Right hindlimb (tissue), 1 donor: Measurements from ENCODE around the gene GP1BA.
"Not testable (repeated sequence)": the region's sequence is repeated elsewhere in the genome, so short reads cannot be mapped to it uniquely, and the experiment has no call there.

Source experiments
- DNase-seq: peaks from one replicate; pipeline ENCODE4 v3.0.0-alpha.2; 2018

The GP1BA gene

DNA sequence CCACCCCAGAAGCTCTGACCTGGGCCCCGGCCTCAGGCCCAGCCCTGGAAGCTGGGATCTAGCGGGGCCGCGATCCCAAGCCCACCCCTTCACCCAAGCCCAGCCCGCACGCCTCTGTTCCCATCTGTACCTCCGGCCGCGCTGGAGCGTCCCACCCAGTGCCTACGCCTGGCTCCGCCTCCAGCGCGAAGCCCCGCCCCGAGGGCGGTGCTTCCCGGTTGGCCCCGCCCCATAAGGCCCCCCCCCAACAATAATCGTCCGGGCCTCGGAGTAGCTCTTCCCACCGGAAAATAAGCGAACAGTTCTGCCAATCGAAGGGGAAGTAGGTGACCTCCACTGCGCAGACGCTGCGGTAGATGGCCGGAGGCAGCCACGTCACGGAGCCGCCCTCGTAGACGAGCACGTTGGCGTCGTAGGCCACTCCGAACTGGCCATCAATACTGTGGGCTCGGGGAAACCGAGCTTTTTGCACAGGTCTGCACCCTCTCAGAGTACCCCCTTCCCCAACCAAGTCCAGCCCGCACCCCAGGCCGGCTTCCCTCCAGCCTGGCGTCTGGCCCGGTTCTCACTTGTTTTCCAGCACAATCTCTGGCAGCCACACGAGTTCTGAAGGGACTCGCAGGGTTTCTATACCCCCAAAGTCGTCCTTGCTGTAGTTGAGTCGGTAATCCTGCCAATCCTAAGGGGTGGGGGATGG is 30.3 kb upstream of the GP1BA start:
- peak; percentile 88 for DNase-seq

DNA sequence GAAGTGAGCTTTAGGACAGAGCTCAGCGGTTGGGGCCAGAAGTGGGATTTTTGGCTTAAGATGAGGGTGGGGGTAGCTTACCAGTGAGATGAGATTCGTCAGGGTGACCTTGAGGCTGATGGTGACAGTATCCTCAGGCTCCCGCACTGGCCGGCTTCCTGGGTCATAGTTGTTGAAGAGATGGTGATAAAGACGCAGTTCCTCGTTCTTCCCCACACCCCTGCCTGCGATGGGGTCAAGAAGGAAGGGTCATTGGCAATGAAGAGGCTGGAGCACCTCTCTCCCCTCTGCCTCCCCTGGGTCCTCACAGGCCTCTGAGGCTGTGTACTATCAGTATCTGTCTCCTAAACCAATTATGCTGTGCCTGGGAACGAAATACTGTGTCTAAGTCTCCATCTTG is 29.5 kb upstream of the GP1BA start:
- DNase-seq = no peak

DNA sequence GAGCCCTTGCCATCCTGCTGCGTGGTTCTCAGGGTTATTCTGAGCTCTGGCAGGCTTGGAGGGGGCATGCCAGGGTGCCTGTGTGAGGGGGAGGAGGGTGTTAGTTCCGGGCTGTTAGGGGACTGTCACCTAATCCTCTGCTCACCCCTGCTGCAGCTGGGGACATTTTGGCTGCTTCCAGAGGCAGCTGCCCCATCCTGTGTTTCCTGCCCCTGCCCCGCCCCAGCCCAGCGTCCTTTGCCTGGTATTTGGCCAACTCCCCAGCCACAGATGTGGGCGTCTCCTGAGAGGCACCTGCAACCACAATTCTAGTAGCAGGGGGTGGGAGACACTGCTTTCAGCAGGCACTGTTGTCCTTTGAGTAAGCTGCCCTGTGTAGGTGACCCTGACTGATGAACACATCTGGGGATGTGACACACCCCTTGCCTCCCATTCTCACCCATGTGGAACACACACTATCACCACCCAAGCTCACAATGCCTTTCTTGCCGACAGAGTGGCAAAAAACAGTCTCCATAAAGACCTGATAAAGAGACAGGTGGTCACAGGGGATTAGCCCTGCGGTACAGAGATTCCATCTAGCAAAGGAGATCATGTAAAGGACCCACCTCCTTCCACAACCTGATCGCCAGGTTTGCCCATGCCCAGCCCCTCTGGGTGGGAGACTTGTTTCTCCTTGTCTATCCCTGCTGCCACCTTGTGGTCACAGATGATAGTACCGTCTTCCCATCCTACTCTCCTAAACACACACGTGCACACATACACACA is 28.8 kb upstream of the GP1BA start, which contains the start of gene CHRNE:
Gene CHRNE (minus strand): TSS at position 48 of the 768 bp plus-strand sequence. CDS start 35 bp downstream, at position 13.
- peak; percentile 79 for DNase-seq

DNA sequence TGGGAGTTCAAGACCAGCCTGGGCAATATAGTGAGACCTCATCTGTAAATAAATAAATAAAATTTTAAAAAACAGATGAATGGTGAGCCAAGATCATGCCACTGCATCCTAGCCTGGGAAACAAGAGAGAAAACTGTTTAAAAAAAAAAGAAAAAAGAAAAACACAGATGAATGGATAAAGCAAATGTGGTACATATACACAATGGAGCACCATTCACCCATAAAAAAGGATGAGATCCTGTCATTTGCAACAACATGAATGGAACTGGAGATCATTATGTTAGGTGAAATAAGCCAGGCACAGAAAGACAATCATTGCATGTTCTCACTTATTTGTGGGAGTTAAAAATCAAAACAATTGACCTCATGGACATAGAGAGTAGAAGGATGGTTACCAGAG is 25.4 kb upstream of the GP1BA start:
- not testable (repeated sequence) for DNase-seq

DNA sequence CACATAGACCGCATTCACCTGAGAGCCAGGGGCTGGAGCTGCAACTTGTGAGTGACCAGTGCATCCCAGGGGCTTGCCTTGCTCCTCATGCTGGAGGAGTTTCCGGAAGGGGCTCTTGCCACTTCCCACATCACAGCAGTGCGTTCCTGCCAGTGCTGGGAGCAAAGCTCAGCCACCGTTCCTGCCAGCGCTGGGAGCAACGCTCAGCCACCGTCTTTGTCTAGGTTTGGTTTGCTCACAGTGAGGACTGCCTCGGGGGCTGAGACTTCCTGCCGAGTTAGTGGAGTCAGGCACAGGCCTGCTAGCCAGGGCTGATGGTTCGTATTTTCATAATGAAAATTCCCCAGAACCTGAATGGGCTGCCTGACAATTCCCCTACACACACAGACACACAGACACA is 23.8 kb upstream of the GP1BA start:
- no peak for DNase-seq

DNA sequence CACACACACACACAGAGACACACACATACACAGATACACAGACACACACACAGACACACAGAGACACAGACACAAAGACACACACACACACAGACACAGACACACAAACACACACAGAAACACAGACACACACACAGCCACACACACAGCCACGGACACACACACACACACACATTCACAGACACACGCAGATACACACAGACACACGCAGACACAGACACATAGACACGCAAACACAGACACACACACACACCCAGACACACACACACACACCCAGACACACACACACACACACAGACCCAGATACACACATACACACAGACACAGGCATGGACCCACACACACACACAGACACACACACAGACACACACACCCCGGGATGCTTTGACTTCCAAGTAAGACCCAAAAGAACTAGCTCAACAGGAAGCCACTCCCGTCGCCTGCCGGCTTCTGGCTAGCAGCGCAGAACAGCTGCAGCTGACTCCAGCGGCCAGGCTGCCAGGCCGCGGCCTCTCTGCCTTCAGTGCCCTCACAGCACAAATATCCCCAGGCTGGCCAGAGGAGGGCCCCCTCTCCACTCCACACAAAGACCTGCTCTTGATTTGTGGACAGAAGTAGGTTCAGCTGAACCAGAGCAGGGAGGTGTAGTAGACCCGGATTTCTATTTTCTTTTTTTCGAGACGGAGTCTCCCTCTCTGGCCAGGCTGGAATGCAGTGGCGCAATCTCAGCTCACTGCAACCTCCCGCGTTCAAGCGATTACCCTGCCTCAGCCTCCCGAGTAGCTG is 23.2 kb upstream of the GP1BA start:
- DNase-seq = peak; percentile 96

DNA sequence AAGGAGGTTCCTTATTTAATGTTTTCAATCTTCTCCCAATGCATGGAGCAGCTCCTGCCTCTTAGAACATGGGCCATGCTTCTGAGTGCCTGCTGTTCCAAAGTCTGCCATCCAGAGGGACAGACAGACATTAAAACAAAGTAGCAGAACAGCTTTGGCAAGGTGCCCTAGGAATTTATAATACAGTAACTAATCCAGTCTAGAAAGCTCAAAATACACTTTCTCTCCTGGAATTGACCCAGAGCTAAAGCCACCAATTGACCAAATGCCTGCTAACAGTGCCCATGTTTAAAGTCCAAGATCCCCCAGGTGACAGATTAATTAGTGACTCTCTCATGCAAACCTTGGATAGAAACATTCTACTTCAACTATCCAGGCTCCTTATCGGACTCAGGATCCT is 18.1 kb upstream of the GP1BA start:
- no peak for DNase-seq

DNA sequence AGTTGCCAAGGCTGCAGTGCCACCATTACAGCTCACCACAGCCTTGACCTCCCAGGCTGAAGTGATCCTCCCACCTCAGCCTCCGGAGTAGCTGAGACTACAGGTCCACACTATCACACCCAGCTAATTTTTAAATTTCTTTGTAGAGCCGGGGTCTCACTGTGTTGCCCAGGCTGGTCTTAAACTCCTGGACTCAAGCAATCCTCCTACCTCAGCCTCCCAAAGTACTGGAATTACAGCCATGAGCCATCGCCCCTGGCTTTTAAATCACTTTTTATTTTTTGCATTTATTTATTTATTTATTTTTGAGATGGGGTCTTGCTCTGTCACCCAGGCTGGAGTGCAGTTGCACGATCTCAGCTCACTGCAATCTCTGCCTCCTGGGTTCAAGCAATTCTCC is 17.5 kb upstream of the GP1BA start:
- DNase-seq = not testable (repeated sequence)

DNA sequence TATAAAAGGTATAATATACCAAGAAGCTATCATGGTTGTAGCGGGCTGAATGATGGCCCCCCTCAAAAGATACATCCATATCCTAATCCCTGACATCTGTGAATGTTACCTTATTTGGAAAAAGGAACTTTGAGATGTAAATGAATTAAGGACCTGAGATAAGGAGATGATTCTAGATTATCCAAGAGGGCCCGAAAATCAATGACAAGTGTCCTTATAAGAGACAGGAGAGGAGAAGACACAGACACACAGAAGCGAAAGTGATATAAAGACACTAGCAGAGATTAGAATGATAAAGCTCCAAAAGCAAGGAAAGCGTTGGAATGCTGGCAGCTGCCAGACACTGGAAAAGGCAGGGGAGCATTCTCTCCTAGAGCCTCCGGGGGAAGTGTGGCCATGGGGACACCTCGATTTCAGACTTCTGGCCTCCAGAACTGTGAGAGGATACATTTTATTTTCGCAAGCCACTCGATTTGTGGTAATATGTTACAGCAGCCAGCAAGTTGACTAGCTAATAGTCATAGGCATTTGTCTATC is 12.5 kb upstream of the GP1BA start:
- DNase-seq = no peak

DNA sequence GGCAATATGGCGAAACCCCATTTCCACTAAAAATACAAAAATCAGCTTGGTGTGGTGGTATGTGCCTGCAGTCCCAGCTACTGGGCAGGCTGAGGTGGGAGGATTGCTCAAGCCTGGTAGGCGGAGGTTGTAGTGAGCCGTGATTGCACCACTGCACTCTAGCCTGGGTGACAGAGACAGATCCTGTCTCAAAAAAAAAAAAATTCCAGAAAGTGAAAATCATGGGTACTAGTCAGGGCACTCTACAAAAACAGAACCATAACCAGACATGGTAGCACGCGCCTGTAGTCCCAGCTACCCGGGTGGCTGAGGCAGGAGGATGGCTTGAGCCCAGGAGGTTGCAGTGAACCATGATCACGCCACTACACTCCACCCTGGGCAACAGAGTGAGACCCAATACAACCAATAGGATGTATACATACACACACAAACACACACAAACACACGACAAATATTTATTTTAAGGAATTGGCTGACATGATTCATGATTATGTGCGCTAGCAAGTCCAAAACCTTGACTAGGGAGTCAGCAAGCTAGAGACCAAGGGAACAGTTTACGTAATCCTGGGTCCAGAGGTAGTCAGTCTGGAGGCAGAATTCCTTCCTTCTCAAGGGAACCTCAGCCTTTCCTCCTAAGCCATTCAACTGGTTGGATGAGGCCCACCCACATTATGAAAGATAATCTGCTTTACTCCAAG is 11.6 kb upstream of the GP1BA start:
- DNase-seq = no peak

DNA sequence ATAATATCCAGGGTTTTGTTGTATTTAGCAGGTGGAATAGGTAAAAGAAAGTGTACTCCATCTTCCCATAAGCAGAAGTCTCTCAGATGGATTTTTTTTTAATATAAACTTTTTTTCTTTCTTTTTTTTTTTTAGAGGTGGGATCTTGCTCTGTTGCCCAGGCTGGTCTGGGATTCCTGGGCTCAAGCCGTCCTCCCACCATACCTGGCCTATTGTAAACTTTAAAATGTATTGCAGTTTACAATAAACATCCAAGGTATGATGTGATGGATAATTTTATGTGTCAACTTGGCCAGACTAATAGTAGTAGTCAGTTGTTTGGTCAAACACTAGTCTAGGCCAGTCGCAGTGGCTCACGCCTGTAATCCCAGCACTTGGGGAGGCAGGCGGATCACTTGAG is 10.8 kb upstream of the GP1BA start:
- no peak for DNase-seq

DNA sequence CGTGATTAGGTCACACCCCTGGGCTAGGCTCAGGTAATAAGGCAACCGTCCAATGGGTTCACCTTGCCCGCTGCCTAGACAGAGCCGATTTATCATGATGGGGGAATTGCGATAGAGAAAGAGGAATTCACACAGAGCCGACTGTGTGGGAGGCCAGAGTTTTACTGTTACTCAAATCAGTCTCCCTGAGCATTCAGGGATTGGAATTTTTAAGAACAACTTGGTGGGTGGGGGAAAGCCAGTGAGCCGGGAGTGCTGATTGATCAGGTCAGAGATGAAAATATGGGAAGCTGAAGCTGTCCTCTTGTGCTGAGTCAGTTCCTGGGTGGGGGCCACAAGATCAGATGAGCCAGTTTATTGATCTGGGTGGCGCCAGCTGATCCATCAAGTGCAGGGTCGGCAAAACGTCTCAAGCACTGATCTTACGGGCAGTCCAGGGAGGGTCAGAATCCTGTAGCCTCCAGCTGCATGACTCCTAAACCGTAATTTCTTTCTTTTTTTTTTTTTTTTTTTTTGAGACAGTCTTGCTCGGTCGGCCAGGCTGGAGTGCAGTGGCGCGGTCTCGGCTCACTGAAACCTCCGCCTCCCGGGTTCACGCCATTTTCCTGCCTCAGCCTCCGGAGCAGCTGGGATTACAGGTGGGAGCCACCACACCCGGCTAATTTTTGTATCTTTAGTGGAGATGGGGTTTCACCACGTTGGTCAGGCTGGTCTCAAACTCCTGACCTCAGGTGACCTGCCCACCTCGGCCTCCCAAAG is 5.3 kb upstream of the GP1BA start:
- DNase-seq = not testable (repeated sequence)

DNA sequence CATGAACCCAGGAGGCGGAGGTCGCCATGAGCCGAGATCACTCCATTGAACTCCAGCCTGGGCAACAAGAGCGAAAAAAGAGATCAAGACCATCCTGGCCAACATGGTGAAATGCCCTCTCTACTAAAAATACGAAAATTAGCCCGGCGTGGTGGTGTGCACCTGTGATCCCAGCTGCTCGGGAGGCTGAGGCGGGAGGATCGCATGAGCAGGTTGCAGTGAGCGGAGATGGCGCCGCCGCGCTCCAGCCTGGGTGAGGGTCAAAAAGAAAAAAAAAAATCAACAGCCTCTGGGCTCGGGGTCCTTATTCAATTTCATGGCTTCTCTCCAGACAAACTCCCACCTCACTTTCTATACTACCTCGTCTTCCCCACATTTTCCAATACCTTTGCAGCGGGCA is 3.2 kb upstream of the GP1BA start:
- DNase-seq = no peak

DNA sequence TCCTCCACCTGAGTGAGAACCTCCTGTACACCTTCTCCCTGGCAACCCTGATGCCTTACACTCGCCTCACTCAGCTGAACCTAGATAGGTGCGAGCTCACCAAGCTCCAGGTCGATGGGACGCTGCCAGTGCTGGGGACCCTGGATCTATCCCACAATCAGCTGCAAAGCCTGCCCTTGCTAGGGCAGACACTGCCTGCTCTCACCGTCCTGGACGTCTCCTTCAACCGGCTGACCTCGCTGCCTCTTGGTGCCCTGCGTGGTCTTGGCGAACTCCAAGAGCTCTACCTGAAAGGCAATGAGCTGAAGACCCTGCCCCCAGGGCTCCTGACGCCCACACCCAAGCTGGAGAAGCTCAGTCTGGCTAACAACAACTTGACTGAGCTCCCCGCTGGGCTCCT is 679 bp downstream of the GP1BA start:
- DNase-seq = no peak

DNA sequence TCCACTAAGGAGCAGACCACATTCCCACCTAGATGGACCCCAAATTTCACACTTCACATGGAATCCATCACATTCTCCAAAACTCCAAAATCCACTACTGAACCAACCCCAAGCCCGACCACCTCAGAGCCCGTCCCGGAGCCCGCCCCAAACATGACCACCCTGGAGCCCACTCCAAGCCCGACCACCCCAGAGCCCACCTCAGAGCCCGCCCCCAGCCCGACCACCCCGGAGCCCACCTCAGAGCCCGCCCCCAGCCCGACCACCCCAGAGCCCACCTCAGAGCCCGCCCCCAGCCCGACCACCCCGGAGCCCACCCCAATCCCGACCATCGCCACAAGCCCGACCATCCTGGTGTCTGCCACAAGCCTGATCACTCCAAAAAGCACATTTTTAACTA is 1.6 kb downstream of the GP1BA start:
- DNase-seq = no peak

DNA sequence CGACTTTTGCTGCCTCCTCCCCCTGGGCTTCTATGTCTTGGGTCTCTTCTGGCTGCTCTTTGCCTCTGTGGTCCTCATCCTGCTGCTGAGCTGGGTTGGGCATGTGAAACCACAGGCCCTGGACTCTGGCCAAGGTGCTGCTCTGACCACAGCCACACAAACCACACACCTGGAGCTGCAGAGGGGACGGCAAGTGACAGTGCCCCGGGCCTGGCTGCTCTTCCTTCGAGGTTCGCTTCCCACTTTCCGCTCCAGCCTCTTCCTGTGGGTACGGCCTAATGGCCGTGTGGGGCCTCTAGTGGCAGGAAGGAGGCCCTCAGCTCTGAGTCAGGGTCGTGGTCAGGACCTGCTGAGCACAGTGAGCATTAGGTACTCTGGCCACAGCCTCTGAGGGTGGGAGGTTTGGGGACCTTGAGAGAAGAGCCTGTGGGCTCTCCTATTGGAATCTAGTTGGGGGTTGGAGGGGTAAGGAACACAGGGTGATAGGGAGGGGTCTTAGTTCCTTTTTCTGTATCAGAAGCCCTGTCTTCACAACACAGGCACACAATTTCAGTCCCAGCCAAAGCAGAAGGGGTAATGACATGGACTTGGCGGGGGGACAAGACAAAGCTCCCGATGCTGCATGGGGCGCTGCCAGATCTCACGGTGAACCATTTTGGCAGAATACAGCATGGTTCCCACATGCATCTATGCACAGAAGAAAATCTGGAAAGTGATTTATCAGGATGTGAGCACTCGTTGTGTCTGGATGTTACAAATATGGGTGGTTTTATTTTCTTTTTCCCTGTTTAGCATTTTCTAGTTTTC is 2.3 kb downstream of the GP1BA start:
- peak; percentile 56 for DNase-seq

DNA sequence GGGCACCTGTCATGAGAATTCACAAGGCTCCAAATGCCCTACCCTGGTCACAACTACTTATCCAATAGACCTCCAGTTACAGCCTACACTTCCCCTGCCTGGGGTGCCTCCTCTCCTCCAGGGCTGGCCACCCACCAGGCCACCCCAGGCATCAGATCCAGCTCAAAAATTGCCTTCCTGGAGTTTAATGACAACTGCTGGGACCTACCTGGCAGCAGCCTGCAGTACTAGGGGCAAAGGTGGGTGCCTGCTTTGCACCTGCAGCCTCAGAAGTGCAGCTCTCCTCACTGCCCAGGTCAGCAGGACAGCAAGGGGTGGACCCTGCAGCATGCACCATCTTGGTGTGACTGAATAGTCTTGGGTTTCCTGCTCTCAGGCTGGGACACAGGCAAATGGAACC is 3.6 kb downstream of the GP1BA start:
- DNase-seq = no peak

DNA sequence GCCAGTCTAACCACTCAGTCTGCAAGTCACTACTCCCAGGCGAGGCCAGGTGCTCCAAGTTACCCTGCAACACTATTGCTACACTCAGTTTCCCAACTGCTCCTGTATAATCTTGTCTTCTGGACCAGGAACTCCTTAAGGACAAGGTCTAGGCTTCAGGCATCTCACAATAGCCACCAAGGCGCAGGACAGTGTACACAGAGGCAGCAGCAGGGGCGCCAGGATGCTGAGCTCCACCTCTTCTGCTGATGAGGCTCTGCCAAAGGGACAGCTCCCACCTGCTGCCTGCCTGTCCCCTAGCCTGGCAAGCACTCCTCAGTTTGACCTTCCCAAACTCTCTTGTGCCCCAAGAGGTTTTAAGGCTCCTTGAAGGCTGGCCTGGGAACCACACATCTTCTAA is 4.4 kb downstream of the GP1BA start:
- DNase-seq = no peak

DNA sequence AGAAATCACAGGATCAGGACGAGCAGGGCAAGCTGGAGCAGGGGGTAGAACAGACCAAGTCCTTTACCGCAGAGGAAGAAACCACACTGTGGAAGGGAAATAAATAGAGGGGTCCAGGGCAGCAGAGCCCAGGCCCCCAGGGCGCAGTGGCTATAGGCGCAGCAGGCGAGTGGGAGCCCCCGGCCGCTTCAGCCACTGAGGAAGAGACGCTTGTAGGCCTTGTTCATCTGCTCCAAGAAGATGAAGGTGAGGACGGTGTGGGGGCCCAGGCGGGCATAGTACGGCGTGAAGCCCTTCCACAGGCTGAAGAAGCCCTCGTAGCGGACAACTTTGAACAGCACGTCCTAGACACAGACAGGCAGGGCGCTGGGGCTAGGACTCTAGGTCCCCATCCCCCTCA is 5.5 kb downstream of the GP1BA start:
- no peak for DNase-seq

DNA sequence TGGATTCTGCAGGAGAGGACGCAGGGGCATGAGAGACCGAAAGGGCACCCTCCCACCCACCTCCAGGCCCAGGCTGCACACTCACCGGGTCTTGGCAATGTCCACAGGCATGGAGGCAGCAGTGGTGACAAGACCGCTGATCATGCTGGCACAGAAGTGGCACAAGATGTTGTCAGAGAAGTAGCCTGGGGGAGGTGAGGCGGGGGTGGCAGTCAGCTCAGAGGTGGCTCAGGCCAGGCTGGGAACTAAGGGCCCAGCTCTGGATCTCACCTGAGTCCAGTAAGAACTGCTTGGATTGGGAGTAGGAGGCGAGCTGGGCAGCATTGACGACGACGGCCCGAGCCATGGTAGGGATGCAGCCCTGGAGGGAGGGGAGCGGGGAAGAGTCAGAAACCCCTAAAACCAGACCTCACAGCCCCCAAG is 6.0 kb downstream of the GP1BA start:
- no peak for DNase-seq
